Esophagus (tissue), 2 donors: ENCODE data around the gene RPL28. TPM values are rescaled to one million over a fixed set of nuclear protein-coding genes. Genes with fewer than 3 reads are reported as not detected.

Experiments
- polyA plus RNA-seq, 2 donors: library from polyadenylated mRNA; stranded (reverse); fragments of 200-250 nt; gene quantifications; one replicate each; pipeline ENCODE4 v1.2.3, GENCODE V29; 2013
- donor health status: healthy with polysubstance abuse.
- donor health status: Bipolar disorder and iron deficiency.

RPL28 gene
- polyA plus RNA-seq, 2 donors: 2,179 to 2,435 TPM

Other genes with a start within 250 kb of the RPL28 start
- gene TNNT1, start 236.7 kb upstream of the RPL28 start, polyA plus RNA-seq: 10 to 100 TPM in 1 of 2 donors, 1 to 10 TPM in 1; 6.1 to 10.9 TPM
- gene TNNI3, start 228.2 kb upstream of the RPL28 start, polyA plus RNA-seq: 1 to 10 TPM; 1.0 to 2.6 TPM
- 1 to 10 TPM in 1 of 2 donors, under 1 TPM in 1; 0.44 to 1.1 TPM for gene DNAAF3, start 219.3 kb upstream of the RPL28 start, polyA plus RNA-seq
- gene SYT5, start 205.6 kb upstream of the RPL28 start, polyA plus RNA-seq: under 1 TPM in 1 of 2 donors, not detected in 1; 0.05 TPM
- gene PTPRH, start 176.4 kb upstream of the RPL28 start, polyA plus RNA-seq: under 1 TPM; 0.10 to 0.19 TPM
- 1 to 10 TPM; 2.3 to 6.0 TPM for gene TMEM86B, start 157.2 kb upstream of the RPL28 start, polyA plus RNA-seq
- 10 to 100 TPM; 29.8 to 30.6 TPM for gene PPP6R1, start 126.9 kb upstream of the RPL28 start, polyA plus RNA-seq
- 10 to 100 TPM; 30.9 to 44.9 TPM for gene HSPBP1, start 105.8 kb upstream of the RPL28 start, polyA plus RNA-seq
- gene BRSK1, start 101.9 kb upstream of the RPL28 start, polyA plus RNA-seq: 1 to 10 TPM in 1 of 2 donors, under 1 TPM in 1; 0.96 to 1.0 TPM
- gene TMEM150B, start 60.6 kb upstream of the RPL28 start, polyA plus RNA-seq: under 1 TPM in 1 of 2 donors, not detected in 1; 0.12 TPM
- gene KMT5C, start 46.1 kb upstream of the RPL28 start, polyA plus RNA-seq: 1 to 10 TPM; 5.0 to 9.4 TPM
- under 1 TPM; 0.48 to 0.53 TPM for gene COX6B2, start 31.2 kb upstream of the RPL28 start, polyA plus RNA-seq
- gene GARIN5B, start 22.7 kb upstream of the RPL28 start, polyA plus RNA-seq: not detected
- under 1 TPM; 0.47 to 0.51 TPM for gene IL11, start 15.5 kb upstream of the RPL28 start, polyA plus RNA-seq
- gene TMEM190, start 9.1 kb upstream of the RPL28 start, polyA plus RNA-seq: not detected
- gene TMEM238, start 1.6 kb upstream of the RPL28 start, polyA plus RNA-seq: under 1 TPM; 0.49 to 0.98 TPM
- gene UBE2S, start 21.9 kb downstream of the RPL28 start, polyA plus RNA-seq: 10 to 100 TPM; 12.8 to 24.1 TPM
- gene SHISA7, start 57.4 kb downstream of the RPL28 start, polyA plus RNA-seq: under 1 TPM in 1 of 2 donors, not detected in 1; 0.01 TPM
- 10 to 100 TPM; 38.6 to 95.2 TPM for gene ISOC2, start 75.7 kb downstream of the RPL28 start, polyA plus RNA-seq
- gene C19orf85, start 78.8 kb downstream of the RPL28 start, polyA plus RNA-seq: under 1 TPM in 1 of 2 donors, not detected in 1; 0.04 TPM
- 1 to 10 TPM; 3.8 to 7.0 TPM for gene ZNF628, start 90.7 kb downstream of the RPL28 start, polyA plus RNA-seq
- 1 to 10 TPM; 4.2 to 6.8 TPM for gene NAT14, start 99.3 kb downstream of the RPL28 start, polyA plus RNA-seq
- gene SSC5D, start 102.5 kb downstream of the RPL28 start, polyA plus RNA-seq: 1 to 10 TPM in 1 of 2 donors, under 1 TPM in 1; 0.92 to 1.0 TPM
- gene SBK2, start 151.2 kb downstream of the RPL28 start, polyA plus RNA-seq: not detected
- under 1 TPM; 0.09 to 0.18 TPM for gene SBK3, start 159.6 kb downstream of the RPL28 start, polyA plus RNA-seq
- gene ZNF579, start 194.9 kb downstream of the RPL28 start, polyA plus RNA-seq: 1 to 10 TPM; 3.4 to 4.4 TPM
- gene FIZ1, start 213.6 kb downstream of the RPL28 start, polyA plus RNA-seq: 10 to 100 TPM in 1 of 2 donors, 1 to 10 TPM in 1; 7.2 to 10.9 TPM
- gene ZNF524, start 214.4 kb downstream of the RPL28 start, polyA plus RNA-seq: 10 to 100 TPM; 24.6 to 30.5 TPM
- 1 to 10 TPM; 4.3 to 5.9 TPM for gene ZNF865, start 219.7 kb downstream of the RPL28 start, polyA plus RNA-seq
- gene ZNF784, start 238.6 kb downstream of the RPL28 start, polyA plus RNA-seq: 1 to 10 TPM; 5.2 to 5.9 TPM